Tibial artery (tissue), 4 donors: Measurements from ENCODE around the gene KRT222.

ENCODE experiments used
- DNase-seq, 2 donors: peaks; one replicate each; pipeline ENCODE4 v3.0.0-alpha.2; 2019
- H3K27ac ChIP-seq, 2 donors: fragments of 200-600 bp; sonication (generic) in 1 of 2; 1 replicate in 1 of 2; 2 replicates in 1 of 2; pipeline ENCODE4 v1.5.1; 2018 to 2019; ENCODE audit warnings: mild to moderate bottlenecking in 1 of 2
- H3K27me3 ChIP-seq, 2 donors: fragments of 200-600 bp; sonication (generic) in 1 of 2; one replicate each; pipeline versions ENCODE4 v1.5.1 to v1.6.0; 2016 to 2019
- H3K36me3 ChIP-seq, 3 donors: fragments of 200-600 bp; sonication (generic) in 2 of 3; one replicate each; pipeline ENCODE4 v1.5.1; 2016 to 2019; ENCODE audit warnings: mild to moderate bottlenecking in 2 of 3
- H3K4me1 ChIP-seq, 4 donors: fragments of 200-600 bp; sonication (generic) in 2 of 4; 1 replicate in 3 of 4; 2 replicates in 1 of 4; pipeline ENCODE4 v1.5.1; 2016 to 2019
- H3K4me3 ChIP-seq, 2 donors: fragments of 200-600 bp; sonication (generic) in 1 of 2; 1 replicate in 1 of 2; 2 replicates in 1 of 2; pipeline ENCODE4 v1.5.1; 2018 to 2019; ENCODE audit warnings: mild to moderate bottlenecking in 2 of 2
- H3K9me3 ChIP-seq, 3 donors: fragments of 200-600 bp; sonication (generic) in 1 of 3; one replicate each; pipeline ENCODE4 v1.5.1; 2016 to 2019
- CTCF ChIP-seq, 2 experiments: fragments of 200-600 bp in 1 of 2; fragments of 450-650 bp in 1 of 2; IDR thresholded peaks; one replicate each; pipeline ENCODE4 v1.5.1; 2017 to 2019; ENCODE audit warnings: antibody characterized with exemption in 2 of 2, mild to moderate bottlenecking in 1 of 2, moderate library complexity in 1 of 2
- intact Hi-C: fragments of 100-400 bp; cut with DNase I; formaldehyde crosslinking; loops from one replicate; pipeline ENCODE4 v1.15.0; 2023; ENCODE audit warnings: low total_unique reads

The KRT222 gene

GRCh38 chr17:40702271-40702670 lies 37.3 kb upstream of the KRT222 start:
- intact Hi-C loops, result no loop called here
- Histone ChIP-seq H3K4me3 (no peak overlapping the region), H3K4me1 (peaks cover 0 to 8% (median 0%) of the 10 kb centered on the region in 4 donors), H3K9me3 (no peaks in the 10 kb centered on the region), H3K27me3 (peaks cover 0 to 8% of the 10 kb centered on the region in 2 donors), H3K36me3 (no peaks in the 10 kb centered on the region), H3K27ac (no peak overlapping the region)
- DNase-seq, result no peak
- no peak for TF ChIP-seq CTCF (IDR thresholded peaks at IDR 0.05)

- H3K27ac ChIP-seq, result no peak overlapping the region
- H3K4me3 ChIP-seq, result no peak overlapping the region
Observed at GRCh38 chr17:40699853-40700252, 34.9 kb upstream of the KRT222 start.

GRCh38 chr17:40699371-40699770 lies 34.4 kb upstream of the KRT222 start:
- no peaks in the 10 kb centered on the region for H3K9me3 ChIP-seq
- intact Hi-C loops, result no loop called here
- peaks cover 0 to 8% (median 0%) of the 10 kb centered on the region in 4 donors for H3K4me1 ChIP-seq
- no peak overlapping the region for H3K4me3 ChIP-seq
- no peak overlapping the region for H3K27ac ChIP-seq
- no peak for TF ChIP-seq CTCF (IDR thresholded peaks at IDR 0.05)
- H3K36me3 ChIP-seq, result no peaks in the 10 kb centered on the region
- H3K27me3 ChIP-seq, result peaks cover 0 to 21% of the 10 kb centered on the region in 2 donors
- DNase-seq, result no peak

More at GRCh38 chr17:40699853-40700252, 34.9 kb upstream of the KRT222 start:
- Histone ChIP-seq H3K9me3 (no peaks in the 10 kb centered on the region), H3K4me1 (peaks cover 0 to 8% (median 0%) of the 10 kb centered on the region in 4 donors), H3K27me3 (peaks cover 0 to 22% of the 10 kb centered on the region in 2 donors), H3K36me3 (no peaks in the 10 kb centered on the region)
- intact Hi-C loops, result no loop called here
- no peak for TF ChIP-seq CTCF (IDR thresholded peaks at IDR 0.05)
- no peak for DNase-seq

GRCh38 chr17:40697297-40697696 lies 32.3 kb upstream of the KRT222 start:
- no peak overlapping the region for H3K27ac ChIP-seq
- peaks cover 0 to 27% of the 10 kb centered on the region in 2 donors for H3K27me3 ChIP-seq
- intact Hi-C loops, result no loop called here

GRCh38 chr17:40696651-40697072 lies 31.7 kb upstream of the KRT222 start:
- no peak for DNase-seq
- Histone ChIP-seq H3K27ac (no peak overlapping the region), H3K36me3 (no peaks in the 10 kb centered on the region), H3K27me3 (peaks cover 0 to 27% of the 10 kb centered on the region in 2 donors), H3K4me3 (no peak overlapping the region), H3K9me3 (no peaks in the 10 kb centered on the region), H3K4me1 (peaks cover 0 to 8% (median 0%) of the 10 kb centered on the region in 4 donors)
- no peak for TF ChIP-seq CTCF (IDR thresholded peaks at IDR 0.05)
- intact Hi-C loops, result no loop called here

More at GRCh38 chr17:40697297-40697696, 32.3 kb upstream of the KRT222 start:
- H3K4me1 ChIP-seq, result peaks cover 0 to 8% (median 0%) of the 10 kb centered on the region in 4 donors
- no peaks in the 10 kb centered on the region for H3K36me3 ChIP-seq
- no peaks in the 10 kb centered on the region for H3K9me3 ChIP-seq
- no peak overlapping the region for H3K4me3 ChIP-seq
- TF ChIP-seq CTCF (IDR thresholded peaks at IDR 0.05), result no peak
- DNase-seq, result no peak
